Hepatocyte (in vitro differentiated cells): ENCODE data around the gene MUC16. TPM values are rescaled to one million over a fixed set of nuclear protein-coding genes. Genes with fewer than 3 reads are reported as not detected.

Experiments used
- DNase-seq: peaks from one replicate; pipeline ENCODE4 v3.0.0-alpha.2; 2016; ENCODE audit warnings: low spot score
- H2AFZ ChIP-seq: fragments of 200-600 bp; sonication (generic); 2 replicates; pipeline ENCODE4 v1.6.0; 2016; ENCODE audit warnings: antibody characterized with exemption, mild to moderate bottlenecking
- H3K27ac ChIP-seq: fragments of 200-600 bp; sonication (generic); 2 replicates; pipeline ENCODE4 v1.5.1; 2016; ENCODE audit warnings: mild to moderate bottlenecking
- H3K27me3 ChIP-seq: fragments of 200-600 bp; sonication (generic); 2 replicates; pipeline ENCODE4 v1.6.1; 2016
- H3K36me3 ChIP-seq: fragments of 200-600 bp; sonication (generic); replicated peaks from 2 replicates; pipeline ENCODE4 v1.5.1; 2016; ENCODE audit warnings: low read depth; ENCODE audit not compliant: insufficient read depth
- H3K4me1 ChIP-seq: fragments of 200-600 bp; sonication (generic); 2 replicates; pipeline ENCODE4 v1.5.1; 2016; ENCODE audit warnings: mild to moderate bottlenecking, moderate library complexity; ENCODE audit not compliant: insufficient read depth
- H3K4me2 ChIP-seq: fragments of 200-600 bp; sonication (generic); 2 replicates; pipeline ENCODE4 v1.6.0; 2016
- H3K4me3 ChIP-seq: fragments of 200-600 bp; sonication (generic); 2 replicates; pipeline ENCODE4 v1.5.1; 2016; ENCODE audit warnings: mild to moderate bottlenecking
- H3K79me2 ChIP-seq: fragments of 200-600 bp; sonication (generic); 2 replicates; pipeline ENCODE4 v1.6.0; 2017; ENCODE audit warnings: mild to moderate bottlenecking
- H3K9me2 ChIP-seq: fragments of 200-600 bp; sonication (generic); replicated peaks from 2 replicates; pipeline ENCODE4 v1.6.0; 2017; ENCODE audit warnings: mild to moderate bottlenecking; ENCODE audit not compliant: insufficient read depth
- H3K9me3 ChIP-seq: fragments of 200-600 bp; sonication (generic); 2 replicates; pipeline ENCODE4 v1.5.1; 2016; ENCODE audit warnings: low read depth, mild to moderate bottlenecking
- H4K20me1 ChIP-seq: fragments of 200-600 bp; sonication (generic); 2 replicates; pipeline ENCODE4 v1.6.0; 2016; ENCODE audit warnings: mild to moderate bottlenecking; ENCODE audit not compliant: insufficient read depth, poor library complexity, severe bottlenecking
- CTCF ChIP-seq: fragments of 200-600 bp; sonication (generic); IDR thresholded peaks from 2 replicates; pipeline ENCODE4 v1.5.1; 2016; ENCODE audit warnings: antibody characterized with exemption, mild to moderate bottlenecking; ENCODE audit not compliant: poor library complexity
- EZH2 ChIP-seq: fragments of 200-600 bp; sonication (generic); IDR thresholded peaks from 2 replicates; pipeline ENCODE4 v1.6.1; 2016; ENCODE audit warnings: antibody characterized with exemption, mild to moderate bottlenecking, borderline replicate concordance
- EZH2phosphoT487 ChIP-seq: fragments of 200-600 bp; sonication (generic); IDR thresholded peaks from one replicate; pipeline ENCODE4 v1.6.1; 2018; ENCODE audit warnings: antibody characterized with exemption, mild to moderate bottlenecking, low read depth, moderate library complexity; ENCODE audit not compliant: unreplicated experiment, severe bottlenecking
- WGBS: methylation state at CpG from one replicate; pipeline ENCODE4 v1.1.6; 2016; ENCODE audit warnings: low lambda C conversion rate; ENCODE audit errors: missing lambda C conversion rate; 5-methylcytosine and 5-hydroxymethylcytosine counted together
- polyA plus RNA-seq: library from polyadenylated mRNA; unstranded; fragments of >200 nt; fragmentation: Nextera tagmentation; extraction: Ambion mirVana; gene quantifications from 2 replicates; pipeline ENCODE4 v1.2.1, GENCODE V29; 2016
- total RNA-seq: library from RNA; depleted of rRNA; stranded (reverse); fragments of >200 nt; gene quantifications from 2 replicates; pipeline ENCODE4 v1.2.3, GENCODE V29; 2014

The MUC16 gene
- total and polyA plus RNA-seq, 2 experiments from 2014 or later, result 1.3 to 2.5 TPM

- Histone ChIP-seq H3K4me1 (no peaks in the 10 kb centered on the region), H3K9me2 (no peaks in the 10 kb centered on the region), H4K20me1 (no peaks in the 10 kb centered on the region), H3K79me2 (no peaks in the 10 kb centered on the region), H2AFZ (no peak overlapping the region), H3K36me3 (no peaks in the 10 kb centered on the region), H3K9me3 (no peaks in the 10 kb centered on the region), H3K4me3 (no peak overlapping the region), H3K4me2 (no peak overlapping the region), H3K27ac (no peak overlapping the region), H3K27me3 (no peaks in the 10 kb centered on the region)
- TF ChIP-seq CTCF (no peak), EZH2 (no peak), EZH2phosphoT487 (no peak)
- no peak for DNase-seq
- WGBS, result 79% methylated on average over 10 of the region's 10 CpGs
These were observed 1.5 kb downstream of the MUC16 start for GRCh38 chr19:9008667-9009066.

GRCh38 chr19:9000933-9001332 is 9.3 kb downstream of the MUC16 start:
- Histone ChIP-seq H3K27ac (no peak overlapping the region), H3K27me3 (no peaks in the 10 kb centered on the region), H3K4me2 (no peak overlapping the region), H2AFZ (no peak overlapping the region), H3K79me2 (no peaks in the 10 kb centered on the region), H4K20me1 (no peaks in the 10 kb centered on the region), H3K9me2 (no peaks in the 10 kb centered on the region), H3K4me3 (no peak overlapping the region), H3K4me1 (no peaks in the 10 kb centered on the region), H3K36me3 (no peaks in the 10 kb centered on the region), H3K9me3 (no peaks in the 10 kb centered on the region)
- DNase-seq, result no peak
- WGBS, result 92% methylated on average over 5 of the region's 5 CpGs
- TF ChIP-seq CTCF (no peak), EZH2phosphoT487 (no peak), EZH2 (no peak)

- Histone ChIP-seq H3K36me3 (no peaks in the 10 kb centered on the region), H3K9me2 (no peaks in the 10 kb centered on the region), H3K4me1 (no peaks in the 10 kb centered on the region), H2AFZ (no peak overlapping the region), H4K20me1 (no peaks in the 10 kb centered on the region), H3K79me2 (no peaks in the 10 kb centered on the region), H3K4me3 (no peak overlapping the region), H3K4me2 (no peak overlapping the region), H3K27me3 (no peaks in the 10 kb centered on the region), H3K9me3 (no peaks in the 10 kb centered on the region), H3K27ac (no peak overlapping the region)
- no peak for DNase-seq
- TF ChIP-seq CTCF, result no peak
- TF ChIP-seq EZH2phosphoT487, result no peak
- no peak for TF ChIP-seq EZH2
- 73% methylated on average over 10 of the region's 10 CpGs for WGBS
These were observed 22.0 kb downstream of the MUC16 start for GRCh38 chr19:8988204-8988603.

GRCh38 chr19:8986296-8986695 is 23.9 kb downstream of the MUC16 start:
- Histone ChIP-seq H4K20me1 (no peaks in the 10 kb centered on the region), H3K9me3 (no peaks in the 10 kb centered on the region), H3K4me3 (no peak overlapping the region), H3K27ac (no peak overlapping the region), H3K27me3 (no peaks in the 10 kb centered on the region), H3K4me2 (no peak overlapping the region), H3K36me3 (no peaks in the 10 kb centered on the region), H3K9me2 (no peaks in the 10 kb centered on the region), H2AFZ (no peak overlapping the region), H3K79me2 (no peaks in the 10 kb centered on the region), H3K4me1 (no peaks in the 10 kb centered on the region)
- TF ChIP-seq CTCF (no peak), EZH2 (no peak), EZH2phosphoT487 (no peak)
- WGBS, result 29% methylated on average over 3 of the region's 3 CpGs
- DNase-seq, result no peak
